HFF-Myc (cell line): ENCODE results near the gene TMEM130.

Experiments used
- DNase-seq: peaks from one replicate; pipeline ENCODE4 v3.0.0-alpha.2; 2011; ENCODE audit warnings: low read depth; ENCODE audit errors: extremely low read depth
- H3K4me3 ChIP-seq: replicated peaks from 2 replicates; pipeline ENCODE4 v1.5.1; 2011; ENCODE audit warnings: low read depth, mild to moderate bottlenecking, control low read depth, low read length
- CTCF ChIP-seq: IDR thresholded peaks from 2 replicates; pipeline ENCODE4 v1.5.1; 2012; ENCODE audit warnings: mild to moderate bottlenecking, low read depth, low read length, control low read depth; ENCODE audit errors: missing control alignments

TMEM130 gene

GRCh38 chr7:98866351-98866750, 3.5 kb downstream of the TMEM130 start:
- no peak overlapping the region for H3K4me3 ChIP-seq
- TF ChIP-seq CTCF: no peak
- DNase-seq: no peak

DNA sequence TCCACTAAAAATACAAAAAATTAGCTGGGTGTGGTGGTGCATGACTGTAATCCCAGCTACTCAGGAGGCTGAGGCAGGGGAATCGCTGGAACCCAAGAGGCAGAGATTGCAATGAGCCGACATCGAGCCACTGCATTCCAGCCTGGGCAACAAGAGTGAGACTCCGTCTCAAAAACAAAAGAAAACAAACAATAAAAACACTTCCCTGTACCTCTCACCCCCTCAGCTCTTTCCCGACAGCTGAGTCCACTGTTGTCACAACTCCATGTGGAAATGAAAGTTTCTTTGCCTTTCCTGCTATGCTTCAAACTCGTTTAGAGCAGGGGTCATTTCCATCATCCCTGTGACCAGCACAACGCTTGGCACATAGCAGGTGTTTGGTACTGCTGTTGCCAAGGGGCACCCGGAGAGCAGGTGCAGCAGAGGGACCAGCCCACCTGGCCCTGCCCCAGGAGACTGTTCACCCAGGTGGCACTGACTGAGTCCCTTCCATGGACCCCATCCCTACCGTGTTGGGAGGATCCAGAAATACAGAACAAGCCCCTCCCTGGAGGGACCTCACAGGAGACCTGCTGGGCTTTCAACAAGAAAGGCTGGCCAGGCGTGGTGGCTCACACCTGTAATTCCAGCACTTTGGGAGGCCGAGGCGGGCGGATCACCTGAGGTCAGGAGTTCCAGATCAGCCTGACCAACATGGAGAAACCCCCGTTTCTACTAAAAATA, 4.9 kb downstream of the TMEM130 start:
- DNase-seq: no peak
- no peak overlapping the region for H3K4me3 ChIP-seq
- TF ChIP-seq CTCF: no peak

DNA sequence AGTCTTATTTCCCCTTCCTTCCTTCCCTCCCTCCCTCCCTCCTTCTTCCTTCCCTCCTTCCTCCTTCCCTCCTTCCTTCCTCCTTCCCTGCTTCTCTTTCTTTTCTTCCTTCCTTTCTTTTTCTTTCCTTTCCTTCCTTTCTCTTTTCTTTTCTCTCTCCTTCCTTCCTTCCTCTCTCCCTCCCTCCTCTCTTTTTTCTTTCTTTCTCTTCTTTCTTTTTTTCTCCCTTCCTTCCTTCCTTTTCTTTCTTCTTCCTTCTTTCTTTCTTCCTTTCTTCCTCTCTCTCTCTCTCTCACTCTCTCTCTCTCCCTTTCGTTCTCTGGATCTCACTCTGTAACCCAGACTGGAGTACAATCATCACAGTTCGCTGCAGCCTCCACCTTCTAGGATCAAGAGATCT, 6.2 kb downstream of the TMEM130 start:
- no peak for DNase-seq
- TF ChIP-seq CTCF: no peak
- no peak overlapping the region for H3K4me3 ChIP-seq

DNA sequence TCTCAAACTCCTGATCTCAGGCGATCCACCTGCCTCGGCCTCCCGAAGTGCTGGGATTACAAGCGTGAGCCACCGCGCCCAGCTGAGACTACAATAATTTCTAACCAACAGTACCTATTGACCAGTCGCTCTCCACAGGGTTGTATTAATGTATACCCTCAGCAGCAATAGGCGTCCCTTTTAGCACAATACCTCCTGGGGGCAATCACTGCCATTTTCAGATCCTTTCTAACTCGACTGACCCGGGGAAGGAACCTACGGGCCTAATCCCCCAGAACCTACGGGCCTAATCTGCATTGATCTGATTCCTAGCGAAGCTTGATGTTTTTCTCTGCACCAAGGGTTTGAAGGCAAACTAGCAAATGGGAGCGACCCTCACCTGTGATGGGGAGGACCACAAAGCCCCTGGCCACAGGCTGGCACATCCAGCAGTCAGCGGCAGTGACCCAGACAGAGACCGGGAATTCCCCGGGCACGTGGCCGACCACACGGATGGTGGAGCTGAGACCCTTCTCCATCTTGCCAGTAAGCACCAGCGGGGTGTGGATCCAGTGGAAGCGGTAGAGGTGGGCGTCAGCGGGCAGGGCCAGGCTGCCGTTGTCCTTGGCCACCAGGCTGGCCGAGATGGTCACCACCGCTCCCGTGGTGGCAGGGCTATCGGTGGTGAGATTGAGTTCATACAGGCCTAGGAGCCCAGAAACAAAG, 6.9 kb downstream of the TMEM130 start:
- no peak for DNase-seq
- TF ChIP-seq CTCF: no peak

DNA sequence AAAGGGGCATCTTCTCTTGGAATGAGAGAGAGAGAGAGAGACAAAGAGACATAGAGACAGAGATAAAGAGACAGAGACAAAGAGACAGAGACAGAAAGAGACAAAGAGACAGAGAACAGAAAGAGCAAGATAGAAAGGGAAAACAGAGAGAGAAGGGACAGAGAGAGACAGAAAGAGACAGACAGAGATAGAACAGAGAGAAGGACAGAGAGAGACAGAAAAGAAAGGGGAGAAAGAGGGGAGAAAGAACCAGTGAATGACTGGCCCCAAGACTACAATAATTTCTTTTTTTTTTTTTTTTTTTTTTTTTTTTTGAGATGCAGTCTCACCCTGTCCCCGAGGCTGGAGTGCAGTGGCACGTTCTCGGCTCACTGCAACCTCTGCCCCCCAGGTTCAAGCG, 7.6 kb downstream of the TMEM130 start:
- TF ChIP-seq CTCF: no peak
- no peak for DNase-seq
- H3K4me3 ChIP-seq: no peak overlapping the region

More for the DNA sequence above, 6.9 kb downstream of the TMEM130 start:
- H3K4me3 ChIP-seq: no peak overlapping the region

- DNase-seq: no peak
- TF ChIP-seq CTCF: no peak
- H3K4me3 ChIP-seq: no peak overlapping the region
Observed at GRCh38 chr7:98860071-98860470, 9.7 kb downstream of the TMEM130 start.
